HepG2 (cell line): ENCODE results near the gene S100A12. TPM values are rescaled to one million over a fixed set of nuclear protein-coding genes. Genes with fewer than 3 reads are reported as not detected.

Experiments
- BCL6 ChIP-seq: IDR thresholded peaks from 2 replicates; pipeline ENCODE4 v1.6.1; 2016; ENCODE audit warnings: missing genetic modification reagents, missing compliant biosample characterization
- FIP1L1 ChIP-seq: fragments of 200-400 bp; formaldehyde crosslinking; IDR thresholded peaks from 2 replicates; pipeline ENCODE4 v1.6.1; 2018; ENCODE audit warnings: low read depth, mild to moderate bottlenecking, low read length, moderate library complexity, borderline replicate concordance; ENCODE audit not compliant: insufficient read depth
- FUBP1 ChIP-seq: sonication (generic); formaldehyde crosslinking; IDR thresholded peaks from 2 replicates; pipeline ENCODE4 v1.5.1; 2020; ENCODE audit warnings: missing genetic modification reagents, mild to moderate bottlenecking, borderline replicate concordance
- IRX3 ChIP-seq: sonication (generic); formaldehyde crosslinking; IDR thresholded peaks from 2 replicates; pipeline ENCODE4 v1.8.1; 2023; ENCODE audit warnings: mild to moderate bottlenecking, low read depth, missing genetic modification reagents, borderline replicate concordance
- ISL2 ChIP-seq: sonication (generic); formaldehyde crosslinking; IDR thresholded peaks from 2 replicates; pipeline ENCODE4 v1.5.0; 2020; ENCODE audit warnings: missing genetic modification reagents
- KDM1A ChIP-seq: IDR thresholded peaks from 2 replicates; pipeline ENCODE4 v1.6.1; 2016; ENCODE audit warnings: missing compliant biosample characterization
- KLF9 ChIP-seq: IDR thresholded peaks from 2 replicates; pipeline ENCODE4 v1.6.1; 2016; ENCODE audit warnings: low read depth
- MAFK ChIP-seq, 2 experiments: IDR thresholded peaks in 1 of 2; conservative IDR thresholded peaks in 1 of 2; 2 replicates each; pipeline ENCODE4 v1.6.1; 2011; ENCODE audit warnings: improper control_type of control experiment in 2 of 2, low read length in 2 of 2
- MAZ ChIP-seq, 2 experiments: sonication (generic) in 1 of 2; formaldehyde crosslinking in 1 of 2; IDR thresholded peaks; 2 replicates each; pipeline versions ENCODE4 v1.5.0 to v1.6.1; 2012 to 2020; ENCODE audit warnings: low read depth in 2 of 2, mild to moderate bottlenecking in 2 of 2, borderline replicate concordance in 1 of 2, improper control_type of control experiment in 1 of 2, low read length in 1 of 2, missing genetic modification reagents in 1 of 2, moderate library complexity in 1 of 2
- MNT ChIP-seq: fragments of 450-650 bp; IDR thresholded peaks from 2 replicates; pipeline ENCODE4 v1.6.1; 2016
- NCOA2 ChIP-seq: sonication (generic); formaldehyde crosslinking; IDR thresholded peaks from 2 replicates; pipeline ENCODE4 v1.8.0; 2022; ENCODE audit warnings: inconsistent platforms
- ONECUT2 ChIP-seq: sonication (generic); formaldehyde crosslinking; IDR thresholded peaks from 2 replicates; pipeline ENCODE4 v1.4.0; 2020; ENCODE audit warnings: missing genetic modification reagents
- PRPF4 ChIP-seq: fragments of 200-400 bp; formaldehyde crosslinking; IDR thresholded peaks from 2 replicates; pipeline ENCODE4 v1.6.1; 2016; ENCODE audit warnings: low read length, low read depth; ENCODE audit not compliant: poor library complexity, severe bottlenecking
- RFX5 ChIP-seq: IDR thresholded peaks from 2 replicates; pipeline ENCODE4 v1.6.1; 2011; ENCODE audit warnings: low read depth, low read length, improper control_type of control experiment
- SNAPC5 ChIP-seq: sonication (generic); formaldehyde crosslinking; IDR thresholded peaks from 2 replicates; pipeline ENCODE4 v1.8.1; 2023; ENCODE audit warnings: mild to moderate bottlenecking, missing genetic modification reagents, borderline replicate concordance
- SP1 ChIP-seq, 2 experiments: fragments of 450-650 bp in 1 of 2; sonication (generic) in 1 of 2; formaldehyde crosslinking in 1 of 2; IDR thresholded peaks; 2 replicates each; pipeline versions ENCODE4 v1.4.0 to v1.6.1; 2016 to 2020; ENCODE audit warnings: missing genetic modification reagents in 1 of 2
- TERF1 ChIP-seq: sonication (generic); formaldehyde crosslinking; IDR thresholded peaks from 2 replicates; pipeline ENCODE4 v1.8.0; 2022; ENCODE audit warnings: mild to moderate bottlenecking, missing genetic modification reagents, moderate library complexity
- TOPORS ChIP-seq: sonication (generic); formaldehyde crosslinking; IDR thresholded peaks from 2 replicates; pipeline ENCODE4 v1.8.0; 2023; ENCODE audit warnings: mild to moderate bottlenecking, missing genetic modification reagents
- ZBTB26 ChIP-seq: IDR thresholded peaks from 2 replicates; pipeline ENCODE4 v1.6.1; 2016; ENCODE audit warnings: missing compliant biosample characterization, missing genetic modification reagents, borderline replicate concordance
- ZFP36L2 ChIP-seq: sonication (generic); formaldehyde crosslinking; IDR thresholded peaks from 2 replicates; pipeline ENCODE4 v1.4.0; 2020; ENCODE audit warnings: missing genetic modification reagents
- ZNF550 ChIP-seq: sonication (generic); formaldehyde crosslinking; IDR thresholded peaks from 2 replicates; pipeline ENCODE4 v1.4.0; 2020; ENCODE audit warnings: mild to moderate bottlenecking, missing genetic modification reagents, borderline replicate concordance
- ZNF616 ChIP-seq: sonication (generic); formaldehyde crosslinking; IDR thresholded peaks from 2 replicates; pipeline ENCODE4 v1.5.0; 2020; ENCODE audit warnings: low read depth, mild to moderate bottlenecking, missing genetic modification reagents
- ZNF678 ChIP-seq: sonication (generic); formaldehyde crosslinking; IDR thresholded peaks from 2 replicates; pipeline ENCODE4 v1.4.0; 2020; ENCODE audit warnings: mild to moderate bottlenecking, missing genetic modification reagents
- ZZZ3 ChIP-seq: sonication (generic); formaldehyde crosslinking; IDR thresholded peaks from 2 replicates; pipeline ENCODE4 v1.4.0; 2020; ENCODE audit warnings: missing genetic modification reagents, mild to moderate bottlenecking, borderline replicate concordance
- polyA plus RNA-seq, 8 experiments: library from polyadenylated mRNA; depleted of rRNA in 3 of 8; stranded (reverse) in 7 of 8; unstranded in 1 of 8; fragments of >200 nt; fragmentation: Illumina TruSeq in 4 of 8; extraction: Trizol in 4 of 8; gene quantifications; 2 replicates each; pipeline versions ENCODE4 v1.2.1 to v1.2.3, GENCODE V29; 2011 to 2016; ENCODE audit warnings: low read depth in 4 of 8, missing spikeins in 1 of 8, mixed read lengths in 1 of 8; ENCODE audit not compliant: insufficient read depth in 1 of 8
- total RNA-seq, 5 experiments: library from RNA; depleted of rRNA; stranded (reverse); fragments of >200 nt; fragmentation: Illumina TruSeq; extraction: Trizol; gene quantifications; 2 replicates each; pipeline ENCODE4 v1.2.3, GENCODE V29; 2016; ENCODE audit warnings: low read depth in 1 of 5

The S100A12 gene
- total and polyA plus RNA-seq, 2 of the 13 experiments (the other 11 are each of a cell fraction or from before 2014, with no cell fraction given) = not detected

- TF ChIP-seq KDM1A (CRISPR knock-in tag) (no peak), MAZ (IDR thresholded peaks at IDR 0.05; ENCODE audit: borderline replicate concordance, low read depth, low read length) (no peak), MAZ (CRISPR knock-in tag; IDR thresholded peaks at IDR 0.05; ENCODE audit: low read depth) (no peak), RFX5 (no peak; the same call in 1 of the 2 replicates), SP1 (IDR thresholded peaks at IDR 0.05) (no peak), SP1 (CRISPR knock-in tag; IDR thresholded peaks at IDR 0.05) (no peak), MNT (no peak), BCL6 (CRISPR knock-in tag) (no peak), ZBTB26 (CRISPR knock-in tag) (peak; percentile 66; the same call in 1 of the 2 replicates), ONECUT2 (CRISPR knock-in tag) (no peak), ZFP36L2 (CRISPR knock-in tag) (peak; percentile 89; the same call in 1 of the 2 replicates), KLF9 (CRISPR knock-in tag) (peak; percentile 32; the same call in 1 of the 2 replicates), TERF1 (no peak), ZNF550 (CRISPR knock-in tag) (no peak), TOPORS (CRISPR knock-in tag) (no peak), PRPF4 (no peak), IRX3 (CRISPR knock-in tag) (no peak), ZNF678 (no peak), FIP1L1 (no peak), ISL2 (CRISPR knock-in tag) (no peak), FUBP1 (CRISPR knock-in tag) (no peak), MAFK (conservative IDR thresholded peaks at IDR 0.05 in 1 of 2, IDR thresholded peaks at IDR 0.05 in 1 of 2; ENCODE audit: low read length in 2 of 2) (no peak), ZNF616 (CRISPR knock-in tag) (no peak), NCOA2 (CRISPR knock-in tag) (peak; percentile 54; the same call in 1 of the 2 replicates), ZZZ3 (CRISPR knock-in tag) (no peak), SNAPC5 (CRISPR knock-in tag) (no peak)
Observed at GRCh38 chr1:153422450-153423068, 47.1 kb upstream of the S100A12 start (continued).
